Mesothelial cell of epicardium (in vitro differentiated cells): ENCODE measurements around the gene GTF2E1. TPM values are rescaled to one million over a fixed set of nuclear protein-coding genes. Genes with fewer than 3 reads are reported as not detected.
"Not testable (repeated sequence)": the region's sequence is repeated elsewhere in the genome, so short reads cannot be mapped to it uniquely, and the experiment has no call there.

Experiments
- DNase-seq, 2 experiments: peaks; one replicate each; pipeline ENCODE4 v3.0.0; 2021; ENCODE audit warnings: low spot score in 2 of 2; ENCODE audit not compliant: unreplicated experiment in 2 of 2
- H3K27ac Mint-ChIP-seq: 2 replicates; pipeline ENCODE4 v1.8.0; 2021; ENCODE audit warnings: mixed read lengths
- H3K27me3 Mint-ChIP-seq: 2 replicates; pipeline ENCODE4 v1.8.0; 2021; ENCODE audit warnings: low read depth, mixed read lengths
- H3K36me3 Mint-ChIP-seq: 2 replicates; pipeline ENCODE4 v1.8.0; 2021; ENCODE audit warnings: mixed read lengths
- H3K4me1 Mint-ChIP-seq: 2 replicates; pipeline ENCODE4 v1.8.0; 2021; ENCODE audit warnings: mixed read lengths
- H3K4me3 Mint-ChIP-seq: 2 replicates; pipeline ENCODE4 v1.8.0; 2021; ENCODE audit warnings: mild to moderate bottlenecking, moderate library complexity, mixed read lengths
- H3K9me3 Mint-ChIP-seq: 2 replicates; pipeline ENCODE4 v1.8.0; 2021; ENCODE audit warnings: mixed read lengths
- total RNA-seq: library from RNA; stranded (reverse); gene quantifications from 3 replicates; pipeline ENCODE4 v1.2.1, GENCODE V29; 2021
- TF ChIP-seq, protein P1 (sequence below): fragments of 200-600 bp; sonication (generic); IDR thresholded peaks from one replicate; pipeline ENCODE4 v1.5.0; 2021; ENCODE audit warnings: antibody characterized with exemption; ENCODE audit not compliant: unreplicated experiment

Gene GTF2E1
- total RNA-seq, 1 donor from 2014 or later: 17.9 TPM

- no peak for DNase-seq
- Mint-ChIP-seq H3K27ac (no peak overlapping the region), H3K4me3 (no peak overlapping the region), H3K36me3 (peaks cover 15% of the 10 kb centered on the region), H3K4me1 (no peaks in the 10 kb centered on the region), H3K9me3 (no peaks in the 10 kb centered on the region), H3K27me3 (no peaks in the 10 kb centered on the region)
- TF ChIP-seq, protein P1, sequence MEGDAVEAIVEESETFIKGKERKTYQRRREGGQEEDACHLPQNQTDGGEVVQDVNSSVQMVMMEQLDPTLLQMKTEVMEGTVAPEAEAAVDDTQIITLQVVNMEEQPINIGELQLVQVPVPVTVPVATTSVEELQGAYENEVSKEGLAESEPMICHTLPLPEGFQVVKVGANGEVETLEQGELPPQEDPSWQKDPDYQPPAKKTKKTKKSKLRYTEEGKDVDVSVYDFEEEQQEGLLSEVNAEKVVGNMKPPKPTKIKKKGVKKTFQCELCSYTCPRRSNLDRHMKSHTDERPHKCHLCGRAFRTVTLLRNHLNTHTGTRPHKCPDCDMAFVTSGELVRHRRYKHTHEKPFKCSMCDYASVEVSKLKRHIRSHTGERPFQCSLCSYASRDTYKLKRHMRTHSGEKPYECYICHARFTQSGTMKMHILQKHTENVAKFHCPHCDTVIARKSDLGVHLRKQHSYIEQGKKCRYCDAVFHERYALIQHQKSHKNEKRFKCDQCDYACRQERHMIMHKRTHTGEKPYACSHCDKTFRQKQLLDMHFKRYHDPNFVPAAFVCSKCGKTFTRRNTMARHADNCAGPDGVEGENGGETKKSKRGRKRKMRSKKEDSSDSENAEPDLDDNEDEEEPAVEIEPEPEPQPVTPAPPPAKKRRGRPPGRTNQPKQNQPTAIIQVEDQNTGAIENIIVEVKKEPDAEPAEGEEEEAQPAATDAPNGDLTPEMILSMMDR: no peak
Measured at GRCh38 chr3:120775411-120775810, 32.9 kb downstream of the GTF2E1 start.

DNA sequence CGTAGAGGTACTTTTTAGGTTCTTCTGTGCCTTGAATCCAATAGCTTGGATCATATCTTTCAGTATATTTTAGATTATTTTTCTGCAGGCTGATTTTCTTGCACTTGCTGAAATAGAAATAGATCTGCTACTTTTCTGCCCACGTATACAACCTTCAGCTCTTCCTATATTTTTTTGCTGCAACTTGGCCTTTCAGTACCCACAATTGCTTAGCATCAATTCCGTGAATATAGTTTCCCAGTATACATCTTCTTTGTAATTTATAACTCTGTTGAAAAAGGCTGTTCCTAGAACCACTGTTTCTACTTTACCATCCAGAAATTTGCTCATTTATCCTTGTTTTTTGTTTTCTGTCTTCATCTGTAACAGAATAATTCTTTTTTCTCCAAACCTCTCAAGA is 36.2 kb downstream of the GTF2E1 start:
- TF ChIP-seq, protein P1: no peak
- Mint-ChIP-seq H3K9me3 (no peaks in the 10 kb centered on the region), H3K27me3 (no peaks in the 10 kb centered on the region), H3K4me1 (no peaks in the 10 kb centered on the region), H3K36me3 (peaks cover 19% of the 10 kb centered on the region), H3K4me3 (no peak overlapping the region), H3K27ac (no peak overlapping the region)
- DNase-seq: no peak

GRCh38 chr3:120780977-120781376 is 38.4 kb downstream of the GTF2E1 start:
- DNase-seq: no peak
- Mint-ChIP-seq H3K9me3 (no peaks in the 10 kb centered on the region), H3K27ac (no peak overlapping the region), H3K4me3 (no peak overlapping the region), H3K27me3 (no peaks in the 10 kb centered on the region), H3K36me3 (peaks cover 25% of the 10 kb centered on the region), H3K4me1 (no peaks in the 10 kb centered on the region)
- TF ChIP-seq, protein P1: no peak

DNA sequence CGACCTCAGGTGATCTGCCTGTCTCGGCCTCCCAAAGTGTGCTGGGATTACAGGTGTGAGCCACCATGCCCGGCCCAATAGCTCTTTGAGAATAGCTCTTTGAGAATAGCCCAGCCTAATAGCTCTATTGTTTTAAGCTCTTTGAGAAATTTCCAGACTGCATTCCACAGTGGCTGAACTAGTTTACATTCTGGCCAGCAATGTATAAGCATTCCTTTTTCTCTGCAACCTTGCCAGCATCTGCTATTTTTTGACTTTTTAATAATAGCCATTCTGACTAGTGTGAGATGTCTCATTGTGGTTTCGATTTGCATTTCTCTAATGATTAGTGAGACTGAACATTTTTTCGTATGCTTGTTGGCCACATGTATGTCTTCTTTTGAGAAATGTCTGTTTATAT is 43.3 kb downstream of the GTF2E1 start:
- not testable (repeated sequence) for H3K27me3 Mint-ChIP-seq, H3K4me3 Mint-ChIP-seq, H3K4me1 Mint-ChIP-seq, H3K27ac Mint-ChIP-seq, DNase-seq, H3K9me3 Mint-ChIP-seq
- H3K36me3 Mint-ChIP-seq: peaks cover 18% of the 10 kb centered on the region

- H3K36me3 Mint-ChIP-seq: peaks cover 2% of the 10 kb centered on the region
- DNase-seq: no peak
- no peak overlapping the region for H3K27ac Mint-ChIP-seq
- no peaks in the 10 kb centered on the region for H3K4me1 Mint-ChIP-seq
- no peaks in the 10 kb centered on the region for H3K27me3 Mint-ChIP-seq
- H3K9me3 Mint-ChIP-seq: no peaks in the 10 kb centered on the region
- TF ChIP-seq, protein P1: no peak
- no peak overlapping the region for H3K4me3 Mint-ChIP-seq
Measured at GRCh38 chr3:120791010-120791409, 48.5 kb downstream of the GTF2E1 start.

DNA sequence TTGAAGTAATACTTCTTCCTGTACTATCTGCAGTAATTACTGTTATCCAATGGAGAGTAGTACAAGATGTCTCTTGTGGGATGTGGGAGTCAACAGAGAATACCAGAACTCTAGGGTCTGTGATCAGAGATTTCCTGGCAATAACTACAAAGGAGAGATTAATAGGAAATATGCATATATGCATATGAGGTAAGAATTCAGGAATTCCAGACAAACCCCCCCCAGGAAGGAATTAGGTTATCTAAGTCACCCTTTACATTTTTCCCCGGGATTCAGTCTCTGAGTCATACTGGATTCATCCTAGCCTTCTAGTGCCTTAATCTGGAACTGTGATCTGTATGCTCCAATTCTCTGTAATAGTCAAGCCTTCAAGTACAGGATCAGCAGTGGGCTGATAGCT is 49.4 kb downstream of the GTF2E1 start:
- TF ChIP-seq, protein P1: no peak
- no peak for DNase-seq
- Mint-ChIP-seq H3K36me3 (no peaks in the 10 kb centered on the region), H3K4me1 (no peaks in the 10 kb centered on the region), H3K4me3 (no peak overlapping the region), H3K27ac (no peak overlapping the region), H3K27me3 (no peaks in the 10 kb centered on the region), H3K9me3 (no peaks in the 10 kb centered on the region)
